GM23248 (cell line): Measurements from ENCODE around the gene URM1.

Experiments used
- EZH2 ChIP-seq: fragments of 200-600 bp; sonication (generic); IDR thresholded peaks from 2 replicates; pipeline ENCODE4 v1.6.1; 2018; ENCODE audit warnings: antibody characterized with exemption, mild to moderate bottlenecking; ENCODE audit not compliant: insufficient read depth, poor library complexity, severe bottlenecking
- EZH2phosphoT487 ChIP-seq: fragments of 200-600 bp; sonication (generic); IDR thresholded peaks from 2 replicates; pipeline ENCODE4 v1.6.1; 2018; ENCODE audit warnings: antibody characterized with exemption, moderate library complexity, mild to moderate bottlenecking, low read depth; ENCODE audit not compliant: insufficient read depth

- TF ChIP-seq EZH2, result no peak
- no peak for TF ChIP-seq EZH2phosphoT487
Measured at GRCh38 chr9:128428644-128429512, 57.7 kb downstream of the URM1 start.
